NB4 (cell line): ENCODE results near the gene SLC4A3.

Experiments used
- MYC ChIP-seq: IDR thresholded peaks from 2 replicates; pipeline ENCODE4 v1.6.1; 2011; ENCODE audit warnings: low read depth, low read length
- POLR2A ChIP-seq: IDR thresholded peaks from 2 replicates; pipeline ENCODE4 v1.6.1; 2011; ENCODE audit warnings: mild to moderate bottlenecking; ENCODE audit not compliant: insufficient read length; ENCODE audit errors: extremely low read depth
- TF ChIP-seq, protein P1 (sequence below): IDR thresholded peaks from one replicate; pipeline ENCODE4 v1.5.1; 2012; ENCODE audit warnings: low read depth, low read length
- TF ChIP-seq, protein P2 (sequence below): IDR thresholded peaks from 2 replicates; pipeline ENCODE4 v1.6.1; 2011; ENCODE audit warnings: low read depth, low read length

DNA sequence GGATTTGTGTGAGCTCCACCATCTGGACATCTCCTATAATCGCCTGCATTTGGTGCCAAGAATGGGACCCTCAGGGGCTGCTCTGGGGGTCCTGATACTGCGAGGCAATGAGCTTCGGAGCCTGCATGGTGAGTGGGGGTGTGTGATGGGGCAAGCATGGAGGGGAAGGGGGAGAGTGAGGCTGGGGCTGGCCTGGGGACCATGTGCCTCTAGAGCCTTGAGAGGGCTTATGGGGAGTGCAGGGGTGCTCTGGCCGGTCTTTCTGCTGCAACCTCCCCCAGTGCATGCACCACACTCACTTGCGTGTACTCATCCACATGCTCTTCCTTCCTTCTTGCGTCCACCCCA is 21.8 kb upstream of the SLC4A3 start:
- TF ChIP-seq, protein P1, sequence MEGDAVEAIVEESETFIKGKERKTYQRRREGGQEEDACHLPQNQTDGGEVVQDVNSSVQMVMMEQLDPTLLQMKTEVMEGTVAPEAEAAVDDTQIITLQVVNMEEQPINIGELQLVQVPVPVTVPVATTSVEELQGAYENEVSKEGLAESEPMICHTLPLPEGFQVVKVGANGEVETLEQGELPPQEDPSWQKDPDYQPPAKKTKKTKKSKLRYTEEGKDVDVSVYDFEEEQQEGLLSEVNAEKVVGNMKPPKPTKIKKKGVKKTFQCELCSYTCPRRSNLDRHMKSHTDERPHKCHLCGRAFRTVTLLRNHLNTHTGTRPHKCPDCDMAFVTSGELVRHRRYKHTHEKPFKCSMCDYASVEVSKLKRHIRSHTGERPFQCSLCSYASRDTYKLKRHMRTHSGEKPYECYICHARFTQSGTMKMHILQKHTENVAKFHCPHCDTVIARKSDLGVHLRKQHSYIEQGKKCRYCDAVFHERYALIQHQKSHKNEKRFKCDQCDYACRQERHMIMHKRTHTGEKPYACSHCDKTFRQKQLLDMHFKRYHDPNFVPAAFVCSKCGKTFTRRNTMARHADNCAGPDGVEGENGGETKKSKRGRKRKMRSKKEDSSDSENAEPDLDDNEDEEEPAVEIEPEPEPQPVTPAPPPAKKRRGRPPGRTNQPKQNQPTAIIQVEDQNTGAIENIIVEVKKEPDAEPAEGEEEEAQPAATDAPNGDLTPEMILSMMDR: no peak
- TF ChIP-seq MYC (no peak), POLR2A (no peak)
- TF ChIP-seq, protein P2, sequence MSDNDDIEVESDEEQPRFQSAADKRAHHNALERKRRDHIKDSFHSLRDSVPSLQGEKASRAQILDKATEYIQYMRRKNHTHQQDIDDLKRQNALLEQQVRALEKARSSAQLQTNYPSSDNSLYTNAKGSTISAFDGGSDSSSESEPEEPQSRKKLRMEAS: no peak
